AG10803 (cell line): Measurements from ENCODE around the gene TGM6.
"Not testable (repeated sequence)": the region's sequence is repeated elsewhere in the genome, so short reads cannot be mapped to it uniquely, and the experiment has no call there.

ENCODE experiments used
- DNase-seq: peaks from one replicate; pipeline ENCODE4 v3.0.0; 2010; ENCODE audit warnings: low read depth
- H3K4me3 ChIP-seq: 2 replicates; pipeline ENCODE4 v1.5.1; 2011; ENCODE audit warnings: mild to moderate bottlenecking, low read length, control low read depth
- TF ChIP-seq, protein P1 (sequence below): conservative IDR thresholded peaks from 2 replicates; pipeline ENCODE4 v1.5.1; 2011; ENCODE audit warnings: mild to moderate bottlenecking, low read length, control low read depth, inconsistent platforms

Gene TGM6

DNA sequence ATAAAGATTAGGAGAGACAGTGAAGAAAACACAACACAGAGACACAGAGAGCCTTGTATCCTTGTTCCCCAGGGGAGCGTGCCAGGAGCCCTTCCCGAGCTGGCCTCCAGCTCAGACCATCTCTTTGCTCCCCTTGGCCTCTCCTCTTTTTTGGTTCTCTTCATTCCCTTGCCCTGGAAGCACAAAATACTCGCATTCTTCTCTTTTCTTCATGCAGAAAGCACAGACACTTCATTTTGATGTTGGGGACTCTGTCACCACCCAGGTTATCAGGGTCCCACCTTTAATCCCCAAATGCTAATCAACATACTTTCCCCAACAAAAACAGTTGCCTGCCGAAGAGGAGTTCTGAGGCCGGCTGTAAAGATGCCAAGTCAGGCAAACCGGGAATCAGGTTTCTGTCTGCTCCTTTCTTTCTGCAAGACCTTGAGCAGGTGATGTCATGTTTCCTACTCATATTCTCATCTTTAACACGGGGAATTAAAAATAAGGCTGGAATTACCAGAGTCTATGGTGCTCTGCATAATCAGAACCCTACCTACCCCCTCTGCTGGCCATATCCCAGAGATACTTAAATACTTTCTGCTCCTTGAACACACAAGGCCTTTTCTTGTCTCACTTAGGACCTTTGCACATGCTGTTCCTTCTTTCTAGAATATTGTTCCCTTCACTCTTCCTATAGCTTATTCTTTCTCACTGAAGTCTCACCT is 21.7 kb downstream of the TGM6 start:
- no peak overlapping the region for H3K4me3 ChIP-seq
- TF ChIP-seq, protein P1, sequence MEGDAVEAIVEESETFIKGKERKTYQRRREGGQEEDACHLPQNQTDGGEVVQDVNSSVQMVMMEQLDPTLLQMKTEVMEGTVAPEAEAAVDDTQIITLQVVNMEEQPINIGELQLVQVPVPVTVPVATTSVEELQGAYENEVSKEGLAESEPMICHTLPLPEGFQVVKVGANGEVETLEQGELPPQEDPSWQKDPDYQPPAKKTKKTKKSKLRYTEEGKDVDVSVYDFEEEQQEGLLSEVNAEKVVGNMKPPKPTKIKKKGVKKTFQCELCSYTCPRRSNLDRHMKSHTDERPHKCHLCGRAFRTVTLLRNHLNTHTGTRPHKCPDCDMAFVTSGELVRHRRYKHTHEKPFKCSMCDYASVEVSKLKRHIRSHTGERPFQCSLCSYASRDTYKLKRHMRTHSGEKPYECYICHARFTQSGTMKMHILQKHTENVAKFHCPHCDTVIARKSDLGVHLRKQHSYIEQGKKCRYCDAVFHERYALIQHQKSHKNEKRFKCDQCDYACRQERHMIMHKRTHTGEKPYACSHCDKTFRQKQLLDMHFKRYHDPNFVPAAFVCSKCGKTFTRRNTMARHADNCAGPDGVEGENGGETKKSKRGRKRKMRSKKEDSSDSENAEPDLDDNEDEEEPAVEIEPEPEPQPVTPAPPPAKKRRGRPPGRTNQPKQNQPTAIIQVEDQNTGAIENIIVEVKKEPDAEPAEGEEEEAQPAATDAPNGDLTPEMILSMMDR: peak; percentile 65
- peak; percentile 71 for DNase-seq

DNA sequence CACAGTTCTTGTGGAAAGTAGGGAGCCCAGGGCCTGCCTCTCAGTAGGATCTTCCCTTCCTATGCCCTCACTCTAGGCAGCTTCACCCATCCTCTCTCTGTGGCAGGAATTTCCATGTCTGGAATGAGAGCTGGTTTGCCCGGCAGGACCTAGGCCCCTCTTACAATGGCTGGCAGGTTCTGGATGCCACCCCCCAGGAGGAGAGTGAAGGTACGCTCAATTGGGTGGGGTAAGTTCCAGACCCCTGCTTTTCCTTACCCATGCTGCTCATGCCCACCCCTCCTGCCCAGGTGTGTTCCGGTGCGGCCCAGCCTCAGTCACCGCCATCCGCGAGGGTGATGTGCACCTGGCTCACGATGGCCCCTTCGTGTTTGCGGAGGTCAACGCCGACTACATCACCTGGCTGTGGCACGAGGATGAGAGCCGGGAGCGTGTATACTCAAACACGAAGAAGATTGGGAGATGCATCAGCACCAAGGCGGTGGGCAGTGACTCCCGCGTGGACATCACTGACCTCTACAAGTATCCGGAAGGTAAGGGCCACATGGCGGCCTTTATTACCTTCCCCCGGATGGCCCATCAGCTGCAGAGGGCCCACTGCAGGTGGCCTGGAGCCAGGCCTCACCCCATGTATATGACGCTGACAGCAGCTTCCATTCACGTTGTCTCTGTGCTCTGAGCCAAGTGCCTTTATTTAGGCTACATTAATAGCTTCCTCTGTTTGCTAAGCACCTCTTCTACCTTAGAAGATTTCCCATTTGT is 22.8 kb downstream of the TGM6 start:
- no peak for DNase-seq
- TF ChIP-seq, protein P1: no peak

DNA sequence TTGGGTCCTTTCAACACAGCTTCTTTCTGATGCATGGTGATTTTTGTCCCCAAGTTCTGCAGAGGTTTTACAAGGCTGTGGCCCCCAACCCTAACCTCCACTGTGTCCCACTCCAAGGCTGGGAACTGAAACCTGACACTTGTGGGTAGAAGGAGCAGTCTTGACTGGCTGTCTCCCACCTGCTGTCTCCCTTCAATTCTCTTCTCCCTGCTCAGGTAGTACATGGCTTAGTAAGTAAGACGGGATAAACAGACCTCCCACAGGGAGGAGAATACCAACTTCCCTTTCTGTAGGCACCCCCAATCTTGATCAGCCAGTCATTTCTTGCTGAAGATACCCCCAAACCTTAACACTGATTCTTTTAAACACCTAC is 25.0 kb downstream of the TGM6 start:
- DNase-seq: no peak
- TF ChIP-seq, protein P1: no peak
- H3K4me3 ChIP-seq: no peak overlapping the region

More for the DNA sequence above, 22.8 kb downstream of the TGM6 start:
- no peak overlapping the region for H3K4me3 ChIP-seq

DNA sequence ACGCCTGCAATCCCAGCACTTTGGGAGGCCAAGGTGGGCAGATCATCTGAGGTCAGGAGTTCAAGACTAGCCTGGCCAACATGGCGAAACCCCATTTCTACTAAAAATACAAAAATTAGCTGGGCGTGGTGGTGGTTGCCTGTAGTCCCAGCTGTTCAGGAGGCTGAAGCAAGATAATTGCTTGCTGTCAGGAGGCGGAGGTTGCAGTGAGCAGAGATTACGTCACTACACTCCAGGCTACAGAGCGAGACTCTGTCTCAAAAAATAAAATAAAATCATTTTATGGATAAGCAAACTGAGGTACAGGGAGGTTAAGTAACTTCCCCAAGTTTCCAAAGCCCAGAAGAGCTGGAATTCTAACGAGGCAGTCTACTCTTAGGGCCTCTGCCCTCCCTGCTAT is 26.7 kb downstream of the TGM6 start:
- not testable (repeated sequence) for H3K4me3 ChIP-seq, DNase-seq

DNA sequence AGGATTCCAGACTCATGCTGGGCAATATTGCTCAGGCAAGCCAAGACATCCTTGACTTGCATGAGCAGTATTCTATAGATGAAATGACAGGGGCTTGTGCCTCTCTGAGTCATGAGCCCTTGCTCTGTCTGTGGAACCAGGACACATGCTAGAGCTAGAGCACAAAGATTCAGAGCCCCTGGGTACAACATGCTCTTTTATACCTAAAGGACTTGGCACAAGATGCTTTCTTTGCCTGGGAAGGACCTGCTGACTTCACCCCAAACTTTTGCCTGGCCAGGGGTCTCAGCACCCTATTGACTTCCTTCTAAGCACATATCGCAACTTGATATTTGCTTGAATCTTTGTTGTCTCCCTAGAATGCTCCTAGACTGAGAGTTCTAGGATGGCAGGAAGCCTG is 27.4 kb downstream of the TGM6 start:
- TF ChIP-seq, protein P1: no peak
- H3K4me3 ChIP-seq: no peak overlapping the region
- no peak for DNase-seq

DNA sequence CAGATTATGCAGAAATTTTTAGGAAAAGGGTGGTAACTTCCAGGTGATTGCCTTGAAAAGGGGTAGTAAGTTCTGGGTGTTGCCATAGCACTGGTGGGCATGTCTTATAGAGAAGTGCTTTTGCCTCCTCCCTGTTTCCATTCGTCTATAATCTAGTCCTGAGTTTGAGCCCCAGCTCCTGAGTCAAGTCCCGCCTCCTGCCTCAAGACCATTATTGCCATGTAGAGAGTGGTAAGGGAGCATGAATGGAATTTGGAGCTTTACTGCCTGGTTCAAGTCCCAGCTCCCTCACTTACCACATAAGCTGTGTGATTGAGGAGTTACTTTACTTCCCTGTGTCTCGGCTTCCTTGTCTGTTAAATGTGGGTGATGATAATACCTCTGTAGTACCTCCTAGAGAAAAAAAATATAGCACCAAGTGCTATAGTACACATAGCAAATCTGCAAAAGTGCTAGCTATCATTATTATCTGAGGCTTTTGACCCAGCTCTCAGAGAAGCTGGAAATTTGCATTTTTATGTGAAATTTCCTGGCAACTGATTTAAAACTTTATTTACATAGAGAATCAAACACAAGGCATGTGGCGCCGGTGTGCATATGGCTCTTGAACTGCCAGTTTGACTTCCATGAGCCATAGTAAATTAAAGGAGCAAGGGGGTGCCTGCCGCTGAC is 36.0 kb downstream of the TGM6 start:
- no peak overlapping the region for H3K4me3 ChIP-seq
- TF ChIP-seq, protein P1: no peak
- no peak for DNase-seq

DNA sequence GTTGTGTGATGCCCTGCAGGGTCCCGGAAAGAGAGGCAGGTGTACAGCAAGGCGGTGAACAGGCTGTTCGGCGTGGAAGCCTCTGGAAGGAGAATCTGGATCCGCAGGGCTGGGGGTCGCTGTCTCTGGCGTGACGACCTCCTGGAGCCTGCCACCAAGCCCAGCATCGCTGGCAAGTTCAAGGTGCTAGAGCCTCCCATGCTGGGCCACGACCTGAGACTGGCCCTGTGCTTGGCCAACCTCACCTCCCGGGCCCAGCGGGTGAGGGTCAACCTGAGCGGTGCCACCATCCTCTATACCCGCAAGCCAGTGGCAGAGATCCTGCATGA is 36.5 kb downstream of the TGM6 start:
- H3K4me3 ChIP-seq: no peak overlapping the region
- DNase-seq: no peak
- TF ChIP-seq, protein P1: no peak
